DND-41 (cell line): Measurements from ENCODE around the gene C11orf52.

ENCODE experiments used
- CTCF ChIP-seq: IDR thresholded peaks from 2 replicates; pipeline ENCODE4 v1.5.1; 2012; ENCODE audit warnings: borderline replicate concordance, low read length, moderate library complexity, mild to moderate bottlenecking; ENCODE audit not compliant: poor library complexity, severe bottlenecking; ENCODE audit errors: extremely low read depth
- EZH2 ChIP-seq: IDR thresholded peaks from 3 replicates; pipeline ENCODE4 v1.6.1; 2012; ENCODE audit warnings: borderline replicate concordance, low read depth, mild to moderate bottlenecking, moderate library complexity, low read length, inconsistent platforms; ENCODE audit not compliant: severe bottlenecking

GRCh38 chr11:111923951-111924350, 5.2 kb downstream of the C11orf52 start:
- TF ChIP-seq CTCF (no peak), EZH2 (no peak)
